T-cell (primary cell): ENCODE results near the gene EXOSC9. TPM values are rescaled to one million over a fixed set of nuclear protein-coding genes. Genes with fewer than 3 reads are reported as not detected.
"Not testable (repeated sequence)": the region's sequence is repeated elsewhere in the genome, so short reads cannot be mapped to it uniquely, and the experiment has no call there.

Experiments
- ATAC-seq, 4 experiments: fragments of 200-7000 bp in 3 of 4; fragments of 150-1000 bp in 1 of 4; cut with Tn5 transposase; replicated peaks in 1 of 4; 1 replicate in 3 of 4; 2 replicates in 1 of 4; pipeline ENCODE4 v1.10.0; 2021; ENCODE audit warnings: moderate library complexity in 3 of 4, mild to moderate bottlenecking in 2 of 4, moderate number of reproducible peaks in 1 of 4
- CTCF ChIA-PET, 2 donors: fragments of 300-600 bp; sonication (Branson Sonifier 250); formaldehyde crosslinking; loops; one replicate each; lab custom pipeline; 2022; ENCODE audit warnings: antibody characterized with exemption in 2 of 2; lab: Charles Lee
- POLR2A ChIA-PET, 2 donors: fragments of 300-600 bp; sonication (Branson Sonifier 250); formaldehyde crosslinking; loops; one replicate each; lab custom pipeline; 2022; ENCODE audit warnings: antibody characterized with exemption in 2 of 2; lab: Charles Lee
- DNase-seq, 35 experiments: peaks; one replicate each; pipeline versions ENCODE4 v3.0.0 to v3.0.0-alpha.2; 2013 to 2023
- H3K27ac ChIP-seq: one replicate; pipeline ENCODE4 v1.5.1; 2013; ENCODE audit warnings: low read length
- H3K27me3 ChIP-seq, 2 experiments: replicated peaks in 1 of 2; 1 replicate in 1 of 2; 2 replicates in 1 of 2; pipeline versions ENCODE4 v1.6.1 to v1.7.0; 2013; ENCODE audit warnings: low read length in 1 of 2, mixed read lengths in 1 of 2; ENCODE audit not compliant: control insufficient read depth in 2 of 2, insufficient read depth in 2 of 2; ENCODE audit errors: extremely low read depth in 1 of 2
- H3K36me3 ChIP-seq, 2 donors: 1 replicate in 1 of 2; 2 replicates in 1 of 2; pipeline versions ENCODE4 v1.6.1 to v1.7.0; 2013; ENCODE audit warnings: low read length in 1 of 2; ENCODE audit not compliant: control insufficient read depth in 2 of 2, insufficient read depth in 1 of 2; ENCODE audit errors: extremely low read depth in 1 of 2
- H3K4me1 ChIP-seq, 2 experiments: 1 replicate in 1 of 2; 2 replicates in 1 of 2; pipeline versions ENCODE4 v1.6.1 to v1.7.0; 2013; ENCODE audit warnings: low read length in 2 of 2, mixed read lengths in 1 of 2; ENCODE audit not compliant: insufficient read depth in 2 of 2, control insufficient read depth in 1 of 2; ENCODE audit errors: extremely low read depth in 1 of 2
- H3K4me3 ChIP-seq, 2 donors: 1 replicate in 1 of 2; 2 replicates in 1 of 2; pipeline versions ENCODE4 v1.5.1 to v1.7.0; 2013; ENCODE audit warnings: mild to moderate bottlenecking in 2 of 2, low read length in 1 of 2, moderate library complexity in 1 of 2; ENCODE audit not compliant: control insufficient read depth in 1 of 2; ENCODE audit errors: extremely low read depth in 1 of 2
- H3K9me3 ChIP-seq: 2 replicates; pipeline ENCODE4 v1.7.0; 2013
- H3K27ac Mint-ChIP-seq, 2 donors: one replicate each; pipeline ENCODE4 v1.8.0; 2020 to 2021; ENCODE audit warnings: mild to moderate bottlenecking in 2 of 2, mixed read lengths in 2 of 2
- H3K27me3 Mint-ChIP-seq, 2 donors: one replicate each; pipeline ENCODE4 v1.8.0; 2021 to 2022; ENCODE audit warnings: mixed read lengths in 2 of 2
- H3K36me3 Mint-ChIP-seq: one replicate; pipeline ENCODE4 v1.8.0; 2021; ENCODE audit warnings: mixed read lengths
- H3K4me1 Mint-ChIP-seq, 3 donors: one replicate each; pipeline ENCODE4 v1.8.0; 2020 to 2022; ENCODE audit warnings: mixed read lengths in 3 of 3, mild to moderate bottlenecking in 1 of 3
- H3K4me3 Mint-ChIP-seq, 3 donors: one replicate each; pipeline ENCODE4 v1.8.0; 2020 to 2022; ENCODE audit warnings: mild to moderate bottlenecking in 3 of 3, mixed read lengths in 3 of 3, moderate library complexity in 3 of 3
- H3K9me3 Mint-ChIP-seq, 3 donors: one replicate each; pipeline ENCODE4 v1.8.0; 2020 to 2022; ENCODE audit warnings: mixed read lengths in 3 of 3
- WGBS: methylation state at CpG from one replicate; pipeline ENCODE4 v1.1.5; 2013; ENCODE audit warnings: missing lambda C conversion rate; ENCODE audit not compliant: insufficient coverage; 5-methylcytosine and 5-hydroxymethylcytosine counted together
- total RNA-seq, 35 experiments: library from RNA in 6 of 35; stranded (reverse) in 6 of 35; fragments of 120-200 nt in 1 of 35; gene quantifications; one replicate each; pipeline versions ENCODE4 v1.2.1 to v1.2.4 and lab custom pipeline; 2013 to 2026

The EXOSC9 gene
- total RNA-seq (10 to 100 TPM; 32.2 to 57.7 (median 36.4) TPM), total RNA-seq (lab: John Stamatoyannopoulos, UW) (53.8 to 147 (median 80.5) reads per million in 29 experiments)
- total RNA-seq (2013) = 51.8 TPM

- no peaks in the 10 kb centered on the region for H3K27me3 ChIP-seq
- peak within 1 kb of the TSS; percentile 93 for H3K27ac ChIP-seq
- peaks cover 10 to 18% of the 10 kb centered on the region in 2 experiments for H3K4me1 ChIP-seq
- DNase-seq = peak; percentile 84 to 98 (median 91)
- no peaks in the 10 kb centered on the region for H3K27me3 Mint-ChIP-seq
- no peaks in the 10 kb centered on the region for H3K9me3 Mint-ChIP-seq
- ATAC-seq = peak; percentile 85 to 87 (median 86)
- peaks cover 0 to 33% of the 10 kb centered on the region in 2 donors for H3K36me3 ChIP-seq
- WGBS = under 1% methylated on average over 44 of the region's 48 CpGs
- POLR2A ChIA-PET = interaction anchor here (1.3 to 1.4 kb wide), 4 partner anchors 20 to 105 kb away, joined by 3 to 6 read pairs (median 4); partner anchors contain the start of gene CCNA2 (in 1 of the 2)
- CTCF ChIA-PET = interaction anchor here (0.6 to 2.6 kb wide), 5 partner anchors 23 to 931 kb away, joined by 3 to 9 read pairs (median 4); partner anchors contain the start of genes BBS12 (in 1 of the 2) and CCNA2 (in 1 of the 2)
- H3K9me3 ChIP-seq = no peaks in the 10 kb centered on the region
- H3K4me3 ChIP-seq = peak within 1 kb of the TSS; percentile 74 to 100
- H3K4me3 Mint-ChIP-seq = peak within 1 kb of the TSS; percentile 89 to 98 (median 94)
- peak within 1 kb of the TSS; percentile 99 to 100 for H3K27ac Mint-ChIP-seq
- H3K4me1 Mint-ChIP-seq = peaks cover 44 to 52% (median 51%) of the 10 kb centered on the region in 3 donors
- H3K36me3 Mint-ChIP-seq = peaks cover 18% of the 10 kb centered on the region
Measured at GRCh38 chr4:121800961-121801714, at the start of gene EXOSC9. Gene EXOSC9, plus strand, starts transcription at chr4:121801323. Its CDS starts 102 bp downstream, at chr4:121801425.

- CTCF ChIA-PET = not testable (repeated sequence)
Measured at GRCh38 chr4:121752142-121752541, 49.0 kb upstream of the EXOSC9 start.

GRCh38 chr4:121758925-121759568, 42.1 kb upstream of the EXOSC9 start:
- peaks cover 4 to 5% of the 10 kb centered on the region in 2 experiments for H3K27me3 ChIP-seq
- 83% methylated on average over 1 of the region's 2 CpGs for WGBS
- no peaks in the 10 kb centered on the region for H3K36me3 ChIP-seq

More at GRCh38 chr4:121752142-121752541, 49.0 kb upstream of the EXOSC9 start:
- H3K36me3 Mint-ChIP-seq, H3K27ac Mint-ChIP-seq, H3K4me3 ChIP-seq, H3K4me3 Mint-ChIP-seq, H3K27ac ChIP-seq, H3K9me3 ChIP-seq, POLR2A ChIA-PET, DNase-seq, H3K27me3 ChIP-seq, ATAC-seq, H3K36me3 ChIP-seq, H3K4me1 ChIP-seq, H3K9me3 Mint-ChIP-seq, H3K4me1 Mint-ChIP-seq: not testable (repeated sequence)
- peaks cover 40 to 47% of the 10 kb centered on the region in 2 donors for H3K27me3 Mint-ChIP-seq
- 50% methylated on average over 1 of the region's 1 CpG for WGBS

GRCh38 chr4:121760205-121760604, 40.9 kb upstream of the EXOSC9 start:
- Histone ChIP-seq H3K27me3 (peaks cover 4 to 16% of the 10 kb centered on the region in 2 experiments), H3K9me3 (no peaks in the 10 kb centered on the region), H3K27ac (no peak overlapping the region), H3K4me3 (no peak overlapping the region), H3K4me1 (peaks cover 0 to 10% of the 10 kb centered on the region in 2 experiments), H3K36me3 (no peaks in the 10 kb centered on the region)
- CTCF ChIA-PET = no interaction called here
- POLR2A ChIA-PET = no interaction called here
- ATAC-seq (no peak), DNase-seq (no peak)
- Mint-ChIP-seq H3K27me3 (peaks cover 46% of the 10 kb centered on the region in 2 donors), H3K27ac (no peak overlapping the region), H3K4me3 (no peak overlapping the region), H3K9me3 (no peaks in the 10 kb centered on the region), H3K4me1 (peaks cover 6 to 8% (median 7%) of the 10 kb centered on the region in 3 donors), H3K36me3 (no peaks in the 10 kb centered on the region)
- WGBS = 46% methylated on average over 2 of the region's 3 CpGs

More at GRCh38 chr4:121758925-121759568, 42.1 kb upstream of the EXOSC9 start:
- ChIA-PET POLR2A (no interaction called here), CTCF (interaction anchor here in 1 of 2 donors (0.7 kb wide), 1 partner anchor 1091 kb away, joined by 3 read pairs; no protein-coding TSS in a partner anchor)
- Histone ChIP-seq H3K9me3 (no peaks in the 10 kb centered on the region), H3K27ac (no peak overlapping the region), H3K4me3 (no peak overlapping the region), H3K4me1 (no peaks in the 10 kb centered on the region)
- H3K27me3 Mint-ChIP-seq = peaks cover 46 to 50% of the 10 kb centered on the region in 2 donors
- no peak for DNase-seq
- no peak overlapping the region for H3K4me3 Mint-ChIP-seq
- no peaks in the 10 kb centered on the region for H3K36me3 Mint-ChIP-seq
- no peak for ATAC-seq
- no peaks in the 10 kb centered on the region for H3K9me3 Mint-ChIP-seq
- H3K4me1 Mint-ChIP-seq = peaks cover 2 to 3% (median 2%) of the 10 kb centered on the region in 3 donors
- H3K27ac Mint-ChIP-seq = no peak overlapping the region

GRCh38 chr4:121764303-121764701, 36.8 kb upstream of the EXOSC9 start:
- Mint-ChIP-seq H3K9me3 (no peaks in the 10 kb centered on the region), H3K36me3 (no peaks in the 10 kb centered on the region), H3K4me3 (peak overlapping the region in 1 of 3 donors; percentile 61), H3K27ac (no peak overlapping the region), H3K27me3 (peaks cover 49 to 53% of the 10 kb centered on the region in 2 donors), H3K4me1 (peaks cover 9 to 11% (median 11%) of the 10 kb centered on the region in 3 donors)
- Histone ChIP-seq H3K4me1 (peaks cover 0 to 12% of the 10 kb centered on the region in 2 experiments), H3K9me3 (no peaks in the 10 kb centered on the region), H3K27ac (no peak overlapping the region), H3K4me3 (peak overlapping the region in 1 of 2 donors; percentile 41), H3K27me3 (peaks cover 10 to 27% of the 10 kb centered on the region in 2 experiments), H3K36me3 (no peaks in the 10 kb centered on the region)
- no peak for ATAC-seq
- DNase-seq = no peak
- 41% methylated on average over 8 of the region's 14 CpGs for WGBS
- ChIA-PET POLR2A (no interaction called here), CTCF (no interaction called here)

- no peak within 1 kb of the TSS for H3K27ac ChIP-seq
- Mint-ChIP-seq H3K27ac (no peak within 1 kb of the TSS), H3K4me3 (peak within 1 kb of the TSS; percentile 29 to 61 (median 57)), H3K36me3 (no peaks in the 10 kb centered on the region), H3K4me1 (peaks cover 9 to 11% (median 11%) of the 10 kb centered on the region in 3 donors), H3K27me3 (peaks cover 53% of the 10 kb centered on the region in 2 donors), H3K9me3 (no peaks in the 10 kb centered on the region)
- ATAC-seq (no peak), DNase-seq (no peak)
- H3K4me1 ChIP-seq = peaks cover 0 to 12% of the 10 kb centered on the region in 2 experiments
- ChIA-PET CTCF (no interaction called here), POLR2A (no interaction called here)
- H3K9me3 ChIP-seq = no peaks in the 10 kb centered on the region
- H3K36me3 ChIP-seq = no peaks in the 10 kb centered on the region
- H3K27me3 ChIP-seq = peaks cover 12 to 27% of the 10 kb centered on the region in 2 experiments
- H3K4me3 ChIP-seq = peak within 1 kb of the TSS in 1 of 2 donors; percentile 46
- 1% methylated on average over 74 of the region's 75 CpGs for WGBS
Measured at GRCh38 chr4:121764702-121765367, 36.3 kb upstream of the EXOSC9 start, which contains the start of gene SMIM43. Gene SMIM43, minus strand, starts transcription at chr4:121765164. Its CDS starts 59 bp downstream, at chr4:121765105.
